ENCODE results near the gene ATP11C.
"Not testable (repeated sequence)": the region's sequence is repeated elsewhere in the genome, so short reads cannot be mapped to it uniquely, and the experiment has no call there.

Gene ATP11C

DNA sequence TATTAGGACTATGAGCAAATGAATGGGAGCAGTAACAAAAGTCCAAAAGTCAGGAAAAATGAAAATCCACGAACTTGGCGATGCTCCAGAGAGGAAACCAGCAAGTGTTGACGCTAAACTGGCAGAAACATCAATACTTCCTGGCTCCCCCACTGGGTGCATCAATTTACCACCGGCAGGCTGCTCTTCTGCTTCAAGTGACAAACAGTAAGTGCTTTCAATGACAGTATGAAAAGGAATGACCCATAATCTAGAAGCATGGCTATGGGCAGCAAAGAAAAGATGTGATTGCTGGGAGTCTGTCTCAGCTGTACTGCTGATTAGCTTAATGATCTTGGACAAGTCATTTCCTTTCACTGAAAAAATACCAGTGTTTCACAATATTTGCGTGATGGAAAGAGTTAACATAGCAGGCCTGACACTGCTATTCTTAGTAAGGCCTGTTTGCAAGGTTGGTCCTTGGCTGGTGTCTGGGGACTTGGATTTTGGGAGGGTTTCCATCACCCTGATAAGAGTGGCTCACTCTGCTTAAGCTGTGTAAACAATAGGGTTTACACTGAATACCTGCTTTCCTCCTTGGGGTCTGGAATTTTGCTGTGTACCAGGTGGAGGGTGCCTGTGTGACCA is 8.7 kb downstream of the ATP11C start:
- no peak for DNase-seq

DNA sequence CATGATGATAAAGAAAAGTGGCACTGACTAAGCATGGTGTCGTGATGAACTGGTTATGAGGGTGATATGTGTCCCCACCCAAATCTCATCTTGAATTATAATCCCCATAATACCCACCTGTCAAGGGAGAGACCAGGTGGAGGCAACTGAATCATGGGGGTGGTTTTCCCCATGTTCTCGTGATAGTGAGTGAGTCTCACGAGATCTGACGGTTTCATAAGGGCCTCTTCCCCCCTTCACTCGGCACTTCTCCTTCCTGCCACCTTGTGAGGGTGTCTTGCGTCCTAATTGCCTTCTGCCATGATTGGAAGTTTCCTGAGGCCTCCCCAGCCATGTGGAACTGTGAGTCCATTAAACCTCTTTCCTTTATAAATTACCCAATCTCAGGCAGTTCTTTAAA is 11.7 kb downstream of the ATP11C start:
- not testable (repeated sequence) for DNase-seq

DNA sequence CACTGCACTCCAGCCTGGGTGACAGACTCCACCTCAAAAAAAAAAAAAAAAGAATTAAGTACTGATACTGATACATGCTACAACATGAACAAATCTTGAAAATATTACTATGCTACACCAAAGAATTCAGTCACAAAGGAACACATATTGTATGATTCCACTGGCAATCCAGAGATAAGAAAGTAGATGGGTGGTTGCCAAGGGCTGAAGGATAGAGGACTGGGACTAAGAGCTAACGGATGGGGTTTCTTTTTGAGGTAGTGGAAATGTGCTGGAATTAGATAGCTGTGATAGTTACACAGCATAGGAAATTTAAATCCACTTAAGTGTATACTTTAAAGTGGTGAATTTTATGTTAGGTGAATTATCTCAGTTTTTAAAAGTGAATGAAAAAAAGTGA is 12.5 kb downstream of the ATP11C start:
- DNase-seq: peak; percentile 81

DNA sequence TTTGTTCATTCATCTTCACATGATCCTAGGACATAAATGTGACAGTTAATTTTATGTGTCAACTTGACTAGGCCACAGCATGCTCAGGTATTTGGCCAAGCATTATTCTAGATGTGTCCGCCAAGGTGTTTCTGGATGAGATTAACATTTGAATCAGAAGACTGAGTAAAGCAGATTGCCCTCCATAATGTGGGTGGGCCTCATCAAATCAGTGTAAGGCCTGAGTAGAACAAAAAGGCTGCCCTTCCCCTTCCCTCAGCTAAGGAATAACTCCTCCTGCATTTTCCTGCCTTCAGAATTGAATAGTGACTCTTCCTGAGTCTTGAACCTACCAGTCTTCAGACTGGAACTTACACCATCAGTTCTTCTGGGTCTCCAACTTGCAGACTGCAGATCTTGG is 18.4 kb downstream of the ATP11C start:
- no peak for DNase-seq

DNA sequence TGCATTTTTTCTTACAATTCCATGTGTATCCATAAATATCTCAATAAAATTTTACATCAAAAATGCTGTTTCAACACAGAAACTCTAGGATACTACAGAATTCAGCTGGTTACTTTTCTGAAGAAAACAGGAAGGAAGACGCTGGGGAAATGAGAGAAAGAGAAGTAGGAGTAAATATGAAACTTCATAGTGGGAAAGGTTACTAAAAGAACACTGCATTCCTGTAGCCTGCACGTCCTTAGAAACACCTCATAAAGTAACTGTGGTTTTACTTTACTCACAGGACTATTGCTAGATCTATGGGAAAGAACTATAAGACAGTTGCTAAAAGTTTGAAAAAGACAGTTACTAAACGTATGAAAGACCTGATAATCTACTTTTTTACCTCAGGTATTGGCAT is 23.1 kb downstream of the ATP11C start:
- no peak for DNase-seq

DNA sequence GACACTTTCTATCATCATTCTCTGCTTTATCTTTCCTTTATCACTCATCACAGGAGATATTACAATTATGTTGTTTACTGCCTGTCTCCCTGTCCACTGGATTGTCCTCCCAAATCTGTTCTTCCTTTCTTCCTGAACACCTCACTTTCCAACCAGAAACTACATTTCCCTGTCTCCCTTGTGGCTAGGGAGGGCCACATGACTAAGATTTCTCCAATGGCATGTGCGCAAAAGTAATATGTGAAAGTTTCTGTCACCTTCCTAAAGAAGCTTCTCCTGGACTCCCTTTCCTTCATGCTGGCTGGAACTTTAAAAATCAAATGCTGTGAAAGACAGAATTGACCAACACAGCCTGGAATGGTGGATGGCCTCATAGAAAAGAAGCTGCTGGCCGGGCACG is 25.8 kb downstream of the ATP11C start:
- no peak for DNase-seq

DNA sequence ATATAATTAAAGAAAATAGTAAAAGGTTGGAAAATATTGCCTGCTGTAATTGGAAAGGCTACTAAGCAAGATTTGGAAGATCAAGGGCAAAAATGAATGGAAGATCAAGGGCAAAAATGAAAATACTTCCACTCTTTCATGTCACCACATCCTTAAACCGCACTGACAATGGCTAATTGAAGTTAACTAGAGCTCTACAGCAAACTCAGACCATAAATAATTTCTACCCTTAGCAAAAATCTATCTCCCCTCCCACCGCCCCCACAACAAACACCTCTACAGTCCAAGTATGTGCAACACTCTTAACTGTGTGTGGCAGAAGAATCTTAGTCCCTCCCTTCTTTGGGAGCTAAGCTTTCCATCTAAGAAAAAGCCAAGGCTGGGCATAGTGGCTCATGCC is 27.1 kb downstream of the ATP11C start:
- no peak for DNase-seq

DNA sequence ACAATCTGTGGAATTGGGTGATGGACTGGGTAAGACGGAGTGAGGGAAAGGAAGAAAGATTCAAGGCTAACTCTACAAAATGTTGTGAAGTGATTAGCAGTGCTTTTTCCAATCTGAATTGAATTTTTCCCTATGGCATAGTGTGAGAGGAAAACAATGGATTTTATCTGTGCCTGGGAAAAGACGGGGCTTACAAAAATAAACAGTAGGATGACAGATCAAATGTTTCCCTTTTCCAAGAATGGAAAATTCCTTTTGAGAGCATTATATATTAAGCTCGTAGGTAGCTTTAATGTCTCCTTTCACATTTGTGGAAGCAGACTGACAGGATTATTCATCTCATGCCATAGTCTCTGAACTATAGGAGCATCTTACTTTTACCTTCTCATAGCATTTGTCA is 27.8 kb downstream of the ATP11C start:
- no peak for DNase-seq

DNA sequence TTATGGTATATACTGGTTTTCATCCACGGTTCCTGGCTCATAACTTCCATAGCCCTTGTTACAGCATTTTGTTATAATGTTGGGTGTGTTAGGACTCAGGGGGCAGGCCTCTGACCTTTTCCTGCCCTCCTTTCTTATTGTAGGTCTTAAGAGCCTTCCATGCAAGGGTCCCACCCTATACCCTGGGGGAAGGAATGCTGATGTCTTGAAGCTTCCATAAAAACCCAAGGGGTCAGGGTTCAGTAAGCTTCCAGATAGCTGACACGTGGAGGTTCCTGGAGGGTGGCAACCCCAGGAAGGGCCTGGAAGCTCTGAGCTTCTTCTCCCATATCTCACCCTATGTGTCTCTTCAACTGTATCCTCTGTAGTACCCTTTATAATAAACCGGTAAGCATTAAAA is 29.6 kb downstream of the ATP11C start:
- no peak for DNase-seq

DNA sequence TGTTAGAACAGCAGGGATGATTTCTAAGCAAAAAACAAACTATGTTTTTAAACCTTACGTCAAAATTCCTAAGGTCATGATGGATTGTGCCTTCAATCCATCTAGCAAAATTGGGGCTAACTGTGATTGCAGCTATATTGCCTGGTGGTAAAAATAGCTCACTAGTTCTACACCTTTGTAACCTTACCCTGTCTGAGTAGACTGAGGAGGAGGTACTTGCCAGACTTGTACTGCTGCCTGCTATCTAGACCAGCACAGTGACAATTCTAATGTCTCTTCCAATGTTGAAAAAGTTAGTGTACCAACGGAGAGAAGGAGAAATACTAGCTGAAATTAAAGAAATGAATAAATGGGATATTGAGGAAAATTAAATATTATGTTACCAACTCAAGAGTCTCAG is 30.3 kb downstream of the ATP11C start:
- no peak for DNase-seq

DNA sequence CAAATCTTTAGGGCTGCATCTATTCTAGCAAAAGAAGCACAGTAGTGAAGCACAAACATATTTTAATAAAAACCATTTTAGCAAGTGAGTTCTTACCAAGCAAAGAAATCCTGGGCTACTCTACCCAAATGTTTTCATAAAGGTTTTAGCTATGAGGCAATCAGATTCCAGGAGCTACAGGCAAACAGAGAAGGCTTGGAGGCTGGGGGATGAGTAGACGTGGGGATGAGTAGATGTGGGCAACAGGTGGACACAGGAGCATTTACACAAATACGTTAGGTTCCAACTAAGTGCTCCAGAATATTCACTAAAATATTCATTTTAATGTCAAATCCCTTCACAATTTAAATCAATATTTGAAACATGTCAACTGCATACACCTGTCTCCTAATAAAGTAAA is 34.5 kb downstream of the ATP11C start:
- no peak for DNase-seq

DNA sequence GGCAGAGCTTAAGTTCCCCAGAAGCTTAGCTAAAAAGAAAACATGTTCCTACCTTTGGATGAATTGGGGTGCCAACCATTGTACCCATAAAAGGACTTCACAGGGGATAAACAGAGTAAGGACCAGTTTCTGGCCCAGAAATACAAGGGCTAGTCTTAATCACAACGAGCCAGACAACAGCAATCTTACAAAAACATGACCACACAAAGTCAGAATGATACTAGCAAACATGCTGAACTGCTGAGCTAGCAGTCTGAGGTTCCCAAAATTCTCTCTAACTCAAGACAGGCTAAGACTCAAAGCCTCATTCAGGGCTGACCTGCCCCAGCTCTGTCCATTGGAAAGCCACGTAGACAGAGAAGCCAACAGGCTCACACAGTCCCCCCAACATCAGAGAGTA is 40.3 kb downstream of the ATP11C start:
- no peak for DNase-seq

DNA sequence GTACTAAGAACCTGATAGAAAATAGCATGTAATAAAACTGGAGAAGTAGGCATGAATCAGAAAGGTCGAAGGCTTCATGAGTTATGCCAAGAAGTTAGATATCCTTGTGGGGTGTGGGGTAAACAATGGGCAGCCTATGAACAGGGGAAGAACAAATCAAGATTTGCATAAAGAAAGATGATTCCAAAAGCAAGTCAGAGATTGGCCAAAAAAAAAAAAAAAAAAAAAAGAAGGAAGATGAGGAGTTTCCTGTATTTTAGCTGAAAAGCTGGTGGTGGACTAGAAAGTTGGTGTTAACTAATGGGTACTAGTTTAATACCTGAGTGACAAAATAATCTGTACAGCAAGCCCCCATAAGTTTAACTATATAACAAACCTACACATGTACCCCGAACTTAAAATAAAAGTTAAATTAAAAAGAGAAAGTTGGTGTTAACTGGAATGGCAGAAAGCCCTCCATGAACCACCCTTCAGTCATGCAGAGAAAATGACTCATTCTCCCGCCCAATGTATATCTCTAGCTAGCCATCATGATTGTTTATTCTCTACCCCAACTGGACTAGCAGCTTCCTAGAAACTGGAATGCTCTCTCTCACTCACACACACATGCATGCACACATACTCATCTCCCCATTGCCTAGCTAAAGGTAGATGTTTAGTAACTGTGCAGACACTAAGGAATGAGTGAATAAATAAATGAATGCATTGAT is 41.7 kb downstream of the ATP11C start:
- DNase-seq: peak; percentile 14

DNA sequence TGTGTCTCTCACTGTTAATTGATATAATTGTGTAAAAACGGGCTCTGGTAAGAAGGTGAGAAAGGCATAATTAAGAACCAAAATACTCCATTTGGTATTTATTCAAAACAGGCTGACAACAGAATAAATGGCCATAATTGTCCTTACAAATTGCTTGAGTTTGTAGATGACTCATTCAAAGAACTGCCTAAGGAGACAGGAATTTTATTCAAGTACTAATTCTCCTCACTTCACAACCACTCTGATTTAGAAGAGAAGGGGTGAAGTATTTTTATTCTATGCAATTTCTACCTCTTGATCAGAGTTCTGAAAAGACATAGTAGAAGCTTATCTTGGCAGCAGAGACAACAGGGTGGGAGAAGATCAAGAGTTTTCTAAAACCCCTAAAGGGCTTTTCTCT is 43.1 kb downstream of the ATP11C start:
- no peak for DNase-seq

DNA sequence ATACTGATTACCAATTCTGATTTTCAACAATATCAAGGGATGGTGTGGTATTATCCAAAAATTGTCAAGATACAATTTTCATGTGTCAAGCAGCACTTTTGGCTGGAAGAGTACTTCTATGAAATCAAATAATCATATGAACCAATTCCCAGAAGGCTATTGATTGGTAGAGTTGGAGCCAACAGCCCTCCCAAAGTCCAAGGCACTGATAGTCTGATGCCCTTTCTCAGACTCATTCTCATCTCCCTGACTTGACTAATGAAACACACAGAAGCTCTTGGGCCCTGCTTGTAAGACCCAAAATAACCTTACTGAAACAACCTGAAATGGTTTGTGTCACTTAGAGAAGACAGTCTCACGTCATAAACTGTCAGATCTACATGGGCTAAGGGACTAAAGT is 48.9 kb downstream of the ATP11C start:
- DNase-seq: no peak

DNA sequence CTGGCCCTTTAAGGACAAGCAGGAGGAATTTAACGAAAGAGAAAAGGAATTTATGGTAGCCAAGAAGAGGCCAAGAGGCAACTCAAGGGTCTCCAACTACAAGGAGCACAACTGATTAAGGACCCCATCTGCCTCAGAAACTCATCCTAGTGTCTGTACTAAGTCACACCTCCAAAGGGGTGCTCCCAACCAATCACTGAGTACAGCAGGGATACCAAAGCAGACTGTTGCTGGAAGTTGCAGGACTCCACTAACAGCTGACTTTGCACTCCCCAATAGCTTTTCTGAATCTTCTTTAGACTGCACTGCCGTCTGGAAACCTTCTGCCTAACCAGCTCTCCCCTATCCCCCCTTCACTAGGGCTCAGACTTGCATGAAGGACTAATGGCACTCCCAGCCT is 50.6 kb downstream of the ATP11C start:
- no peak for DNase-seq

DNA sequence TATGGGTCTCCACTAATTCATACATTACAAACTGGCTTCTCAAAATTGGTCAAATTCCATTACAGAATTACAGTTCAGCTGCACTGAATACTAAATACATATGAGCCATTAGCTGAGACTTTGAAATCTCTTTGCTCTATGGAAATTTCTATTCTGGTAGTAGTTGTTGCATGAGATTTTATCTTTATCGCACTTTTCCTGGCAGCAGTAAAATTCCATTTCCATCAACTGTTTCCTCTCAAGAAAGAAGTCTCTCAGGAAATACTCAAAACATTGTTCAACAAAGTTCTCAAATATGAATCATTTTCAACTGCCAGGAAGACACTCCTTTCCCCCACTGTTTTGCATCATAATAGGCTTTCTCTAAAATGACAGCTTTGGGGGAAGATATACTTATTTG is 51.3 kb downstream of the ATP11C start:
- no peak for DNase-seq

DNA sequence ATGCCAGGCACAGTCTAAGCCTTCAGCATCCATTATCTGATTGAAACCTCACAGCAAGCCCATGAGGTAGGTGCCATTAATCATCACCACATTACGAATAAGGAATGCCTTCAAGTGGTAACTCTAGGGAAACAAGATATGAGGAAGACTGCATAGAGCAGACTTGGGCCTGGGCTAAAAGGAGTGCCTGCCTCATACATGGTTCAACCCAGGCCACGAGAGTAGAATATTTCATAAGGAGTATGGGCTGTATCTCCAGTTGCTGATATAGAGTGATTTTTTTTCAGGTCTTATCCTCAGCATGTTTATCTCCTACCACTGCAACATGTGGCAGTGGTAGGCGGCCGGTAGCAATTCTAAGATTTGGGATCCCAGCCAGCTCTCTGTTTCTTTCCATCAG is 51.7 kb downstream of the ATP11C start:
- DNase-seq: peak; percentile 54

DNA sequence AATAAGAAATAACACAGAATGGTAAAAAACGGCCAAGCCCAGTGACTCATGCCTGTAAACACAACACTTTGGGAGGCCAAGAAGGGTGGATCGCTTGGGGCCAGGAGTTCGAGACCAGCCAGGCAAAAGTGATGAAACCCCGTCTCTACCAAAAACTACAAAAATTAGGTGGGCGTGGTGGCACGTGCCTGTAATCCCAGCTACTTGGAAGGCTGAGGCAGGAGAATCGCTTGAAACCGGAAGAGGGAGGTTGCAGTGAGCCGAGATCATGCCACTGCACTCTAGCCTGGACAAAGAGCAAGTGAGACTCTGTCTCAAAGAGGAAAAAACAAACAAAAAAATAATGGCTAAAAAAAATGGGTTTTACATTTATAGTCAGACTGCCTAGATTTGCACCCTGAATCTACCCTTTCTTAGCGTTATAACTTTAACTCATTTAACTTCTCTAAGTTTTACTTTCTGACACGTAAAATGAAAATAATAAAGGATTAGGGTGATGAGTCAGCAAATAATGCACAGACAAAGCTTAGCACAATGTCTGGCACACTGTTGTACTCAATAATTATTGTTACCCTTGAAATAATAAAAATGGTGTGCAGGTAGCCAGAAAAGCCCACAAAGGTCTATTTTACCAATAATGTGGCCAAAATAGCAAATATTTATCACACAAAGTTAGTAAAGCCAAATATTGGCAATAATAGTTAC is 55.0 kb downstream of the ATP11C start:
- DNase-seq: peak; percentile 11

DNA sequence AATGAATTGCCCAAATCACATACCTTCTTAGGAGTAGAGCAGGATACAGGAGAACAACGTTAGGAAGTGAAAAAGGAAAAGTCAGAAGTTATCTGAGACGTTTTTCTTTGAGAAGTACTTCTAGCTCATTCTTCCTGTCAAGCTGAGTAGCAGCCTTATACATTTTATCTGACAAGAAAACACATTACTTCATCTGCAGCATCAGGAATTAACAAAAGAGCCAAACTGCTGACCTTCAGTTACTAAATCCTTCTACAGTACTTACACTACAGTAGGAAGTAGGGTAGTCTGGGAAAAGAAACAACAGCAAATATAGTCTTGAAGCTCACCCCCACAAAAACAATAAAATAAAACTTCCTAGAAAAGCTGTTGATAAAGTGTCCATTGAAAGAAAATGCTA is 57.0 kb downstream of the ATP11C start:
- DNase-seq: no peak

DNA sequence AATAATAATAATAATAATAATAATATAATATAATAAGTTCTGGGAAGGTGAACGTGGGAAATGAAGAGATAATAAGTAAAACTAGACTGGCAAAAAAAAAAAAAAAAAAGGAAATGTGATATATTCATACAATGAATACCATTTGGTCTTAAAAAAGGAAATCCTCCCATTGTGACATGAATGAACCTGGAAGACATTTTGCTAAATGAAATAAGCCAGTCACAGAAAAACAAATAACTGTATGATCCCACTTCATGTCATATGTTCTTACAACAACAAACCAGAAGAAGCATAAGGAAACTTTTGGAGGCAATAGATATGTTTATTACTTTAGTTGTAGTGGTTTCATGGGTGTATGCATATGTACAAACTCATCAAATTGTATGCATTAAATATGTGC is 63.1 kb downstream of the ATP11C start:
- DNase-seq: no peak

DNA sequence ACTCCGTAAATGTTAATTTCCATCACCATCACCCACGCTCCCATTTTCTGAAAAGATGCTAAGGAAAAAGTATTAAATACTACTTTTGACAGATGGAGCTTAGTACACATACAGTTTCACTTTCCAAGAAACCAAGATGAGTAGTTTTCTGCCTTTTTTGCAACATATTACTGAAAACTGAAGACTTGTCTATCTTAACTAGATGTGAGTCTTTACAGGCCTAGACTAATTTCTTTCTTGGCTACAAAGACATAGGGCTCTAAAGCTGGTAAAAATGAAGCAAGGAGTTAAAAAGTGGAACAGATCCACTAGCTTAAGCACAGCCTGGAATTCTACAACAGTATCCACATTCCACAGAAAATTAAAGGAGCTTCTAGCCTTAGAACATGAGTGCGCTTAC is 68.2 kb downstream of the ATP11C start:
- no peak for DNase-seq

DNA sequence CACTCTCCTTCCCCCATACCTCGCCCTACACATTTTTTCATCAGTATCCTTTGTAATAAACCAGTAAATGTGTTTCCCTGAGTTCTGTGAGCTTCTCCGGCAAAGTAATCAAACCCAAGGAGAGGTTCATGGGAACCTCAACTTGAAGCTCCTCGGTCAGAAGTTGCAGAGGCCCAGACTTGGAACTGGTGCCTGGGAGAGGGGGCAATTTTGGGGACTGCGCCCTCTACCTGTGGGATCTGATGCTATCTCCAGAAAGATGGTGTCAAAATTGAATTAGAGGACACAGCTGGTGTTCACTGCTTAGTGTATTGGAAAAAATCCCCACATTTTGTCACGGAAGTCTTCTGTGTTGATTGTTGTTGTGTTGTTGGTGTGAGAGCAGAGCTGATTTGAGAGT is 70.6 kb downstream of the ATP11C start:
- no peak for DNase-seq

DNA sequence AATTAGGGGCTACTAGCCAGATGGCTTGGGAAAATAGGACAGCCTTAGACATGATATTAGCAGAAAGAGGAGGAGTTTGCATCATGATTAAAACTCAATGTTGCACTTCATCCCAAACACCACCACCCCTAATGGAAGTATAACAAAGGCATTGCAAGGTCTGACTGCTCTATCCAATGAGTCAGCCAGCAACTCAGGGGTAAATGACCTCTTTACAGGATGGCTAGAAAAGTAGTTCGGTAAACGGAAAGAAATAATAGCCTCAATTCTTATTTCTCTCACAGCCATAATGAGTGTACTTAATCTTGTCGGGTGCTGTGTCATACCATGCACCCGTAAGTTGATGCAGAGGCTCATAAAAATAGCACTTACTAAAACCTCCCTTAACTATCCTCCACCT is 76.0 kb downstream of the ATP11C start:
- DNase-seq: not testable (repeated sequence)

DNA sequence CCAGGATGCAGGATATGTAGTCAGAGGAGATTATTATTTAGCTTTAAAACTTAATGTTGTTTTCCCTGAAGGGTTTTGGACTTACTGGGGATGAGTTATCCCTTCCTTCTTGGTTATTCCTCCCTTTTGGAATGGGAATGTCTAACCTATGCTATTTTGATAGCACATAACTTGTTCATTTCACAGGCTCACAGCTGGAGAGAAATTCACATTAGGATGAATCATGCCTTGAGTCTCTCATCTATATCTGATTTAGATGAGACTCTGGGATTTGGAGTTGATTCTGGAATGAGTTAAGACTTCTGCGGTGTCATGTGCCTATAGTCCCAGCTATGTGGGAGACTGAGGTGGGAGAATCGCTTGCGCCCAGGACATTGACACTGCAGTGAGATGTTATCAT is 81.1 kb downstream of the ATP11C start:
- DNase-seq: no peak

Measured in hematopoietic multipotent progenitor cell treated with erythropoietin and hydrocortisone succinate and interleukin-3 and kit ligand, for 6 days (in vitro differentiated cells).